ENCODE data around the gene SHC4. TPM values are rescaled to one million over a fixed set of nuclear protein-coding genes. Genes with fewer than 3 reads are reported as not detected.
"Not testable (repeated sequence)": the region's sequence is repeated elsewhere in the genome, so short reads cannot be mapped to it uniquely, and the experiment has no call there.

The SHC4 gene
- polyA plus RNA-seq, 1 donor (not counting 4 experiments of a cell fraction or from before 2014, with no cell fraction given): 0.94 TPM

- Histone ChIP-seq H2AFZ (ENCODE audit: control insufficient read depth, low read length) (no peak overlapping the region), H3K27me3 (ENCODE audit: control insufficient read depth, extremely low read depth, insufficient read depth, low read length) (no peaks in the 10 kb centered on the region), H3K9me3 (ENCODE audit: control insufficient read depth, low read depth, low read length) (no peaks in the 10 kb centered on the region), H3K36me3 (ENCODE audit: control insufficient read depth in 2 of 2, extremely low read depth in 1 of 2, insufficient read depth in 2 of 2, low read length in 2 of 2) (no peaks in the 10 kb centered on the region), H3K4me3 (ENCODE audit: control insufficient read depth in 2 of 3, extremely low read depth in 1 of 3, insufficient read depth in 2 of 3, low read depth in 1 of 3, low read length in 3 of 3) (no peak overlapping the region), H3K4me1 (ENCODE audit: control insufficient read depth, extremely low read depth, insufficient read depth, low read length) (peaks cover 8% of the 10 kb centered on the region), H3K27ac (ENCODE audit: control insufficient read depth, insufficient read depth, low read length) (no peak overlapping the region), H3K9me1 (ENCODE audit: control insufficient read depth, extremely low read depth, insufficient read depth, low read length) (no peaks in the 10 kb centered on the region), H3K9ac (ENCODE audit: control insufficient read depth, extremely low read depth, insufficient read depth, low read length) (no peak overlapping the region), H3K4me2 (ENCODE audit: control insufficient read depth, extremely low read depth, insufficient read depth, low read depth, low read length) (no peak overlapping the region), H4K20me1 (ENCODE audit: control insufficient read depth, extremely low read depth, insufficient read depth, low read length) (no peaks in the 10 kb centered on the region), H3K79me2 (ENCODE audit: control insufficient read depth, insufficient read depth, low read length) (no peaks in the 10 kb centered on the region)
- TF ChIP-seq EZH2 (IDR thresholded peaks at IDR 0.05; ENCODE audit: low read length) (no peak), CTCF (optimal IDR thresholded peaks at IDR 0.05 in 1 of 3, IDR thresholded peaks at IDR 0.05 in 1 of 3, conservative IDR thresholded peaks at IDR 0.05 in 1 of 3; ENCODE audit: extremely low read depth in 1 of 3, insufficient read depth in 2 of 3, low read length in 3 of 3) (no peak)
- FAIRE-seq: no peak
- no peak for DNase-seq (ENCODE audit: low read depth, low spot score)
- dilution Hi-C loops (cut with MboI; ENCODE audit: extremely low pct_ligation_motif_present, low sequenced_read_pairs): no loop called here
These were observed 9.2 kb upstream of the SHC4 start for GRCh38 chr15:48972750-48973503.

DNA sequence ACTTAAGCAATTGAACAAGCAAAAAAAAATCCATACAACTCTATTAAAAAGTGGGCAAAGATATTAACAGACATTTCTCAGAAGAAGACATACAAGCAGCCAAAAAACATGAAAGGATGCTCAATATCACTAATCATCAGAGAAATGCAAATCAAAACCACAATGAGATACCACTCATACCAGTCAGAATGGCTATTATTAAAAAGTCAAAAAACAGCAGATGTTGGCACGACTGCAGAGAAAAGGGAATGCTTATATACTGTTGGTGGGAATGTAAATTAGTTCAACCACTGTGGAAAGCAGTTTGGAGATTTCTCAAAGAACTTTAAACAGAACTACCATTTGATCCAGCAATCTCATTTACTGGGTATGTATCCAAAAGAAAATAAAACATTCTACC is 7.2 kb upstream of the SHC4 start:
- not testable (repeated sequence) for H2AFZ ChIP-seq (ENCODE audit: control insufficient read depth, low read length); H3K27me3 ChIP-seq (ENCODE audit: control insufficient read depth, extremely low read depth, insufficient read depth, low read length)

DNA sequence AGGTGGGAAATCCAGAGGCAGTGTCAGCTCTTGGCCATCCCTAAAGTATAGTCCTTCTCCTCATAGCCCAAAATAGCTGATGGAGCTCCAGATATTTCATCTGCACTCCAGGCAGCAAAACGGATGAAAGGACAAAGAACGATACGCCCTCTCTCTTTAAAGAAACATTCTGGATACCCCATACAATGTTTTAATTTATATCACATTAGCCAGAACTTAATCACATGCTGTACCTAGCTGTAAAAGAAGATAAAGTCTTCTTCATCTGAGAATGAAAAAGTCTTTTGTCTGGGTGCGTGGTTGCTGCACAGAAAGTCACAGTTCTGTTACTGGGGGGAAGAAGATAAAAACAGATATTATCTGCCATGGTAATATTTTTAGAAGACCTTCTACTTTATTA is 4.3 kb upstream of the SHC4 start:
- FAIRE-seq (no peak), DNase-seq (ENCODE audit: low read depth, low spot score) (no peak)
- dilution Hi-C loops (cut with MboI; ENCODE audit: extremely low pct_ligation_motif_present, low sequenced_read_pairs): no loop called here
- no peaks in the 10 kb centered on the region for H3K27me3 ChIP-seq (ENCODE audit: control insufficient read depth, extremely low read depth, insufficient read depth, low read length)
- no peak overlapping the region for H3K4me3 ChIP-seq (ENCODE audit: control insufficient read depth in 2 of 3, extremely low read depth in 1 of 3, insufficient read depth in 2 of 3, low read depth in 1 of 3, low read length in 3 of 3)
- H3K4me2 ChIP-seq (ENCODE audit: control insufficient read depth, extremely low read depth, insufficient read depth, low read depth, low read length): no peak overlapping the region
- H3K36me3 ChIP-seq (ENCODE audit: control insufficient read depth in 2 of 2, extremely low read depth in 1 of 2, insufficient read depth in 2 of 2, low read length in 2 of 2): no peaks in the 10 kb centered on the region
- H2AFZ ChIP-seq (ENCODE audit: control insufficient read depth, low read length): no peak overlapping the region
- H3K27ac ChIP-seq (ENCODE audit: control insufficient read depth, insufficient read depth, low read length): no peak overlapping the region
- no peaks in the 10 kb centered on the region for H3K79me2 ChIP-seq (ENCODE audit: control insufficient read depth, insufficient read depth, low read length)
- no peaks in the 10 kb centered on the region for H4K20me1 ChIP-seq (ENCODE audit: control insufficient read depth, extremely low read depth, insufficient read depth, low read length)
- H3K9me1 ChIP-seq (ENCODE audit: control insufficient read depth, extremely low read depth, insufficient read depth, low read length): no peaks in the 10 kb centered on the region
- H3K9me3 ChIP-seq (ENCODE audit: control insufficient read depth, low read depth, low read length): no peaks in the 10 kb centered on the region
- TF ChIP-seq CTCF (optimal IDR thresholded peaks at IDR 0.05 in 1 of 3, IDR thresholded peaks at IDR 0.05 in 1 of 3, conservative IDR thresholded peaks at IDR 0.05 in 1 of 3; ENCODE audit: extremely low read depth in 1 of 3, insufficient read depth in 2 of 3, low read length in 3 of 3) (no peak), EZH2 (IDR thresholded peaks at IDR 0.05; ENCODE audit: low read length) (no peak)
- peaks cover 32% of the 10 kb centered on the region for H3K4me1 ChIP-seq (ENCODE audit: control insufficient read depth, extremely low read depth, insufficient read depth, low read length)
- H3K9ac ChIP-seq (ENCODE audit: control insufficient read depth, extremely low read depth, insufficient read depth, low read length): no peak overlapping the region

More for the DNA sequence above, 7.2 kb upstream of the SHC4 start:
- H3K36me3 ChIP-seq (ENCODE audit: control insufficient read depth in 2 of 2, extremely low read depth in 1 of 2, insufficient read depth in 2 of 2, low read length in 2 of 2); H3K4me3 ChIP-seq (ENCODE audit: control insufficient read depth in 2 of 3, extremely low read depth in 1 of 3, insufficient read depth in 2 of 3, low read depth in 1 of 3, low read length in 3 of 3); DNase-seq (ENCODE audit: low read depth, low spot score); H3K79me2 ChIP-seq (ENCODE audit: control insufficient read depth, insufficient read depth, low read length); H3K9ac ChIP-seq (ENCODE audit: control insufficient read depth, extremely low read depth, insufficient read depth, low read length); H3K27ac ChIP-seq (ENCODE audit: control insufficient read depth, insufficient read depth, low read length); FAIRE-seq; H4K20me1 ChIP-seq (ENCODE audit: control insufficient read depth, extremely low read depth, insufficient read depth, low read length); H3K9me3 ChIP-seq (ENCODE audit: control insufficient read depth, low read depth, low read length); H3K4me2 ChIP-seq (ENCODE audit: control insufficient read depth, extremely low read depth, insufficient read depth, low read depth, low read length); dilution Hi-C loops (cut with MboI; ENCODE audit: extremely low pct_ligation_motif_present, low sequenced_read_pairs); H3K9me1 ChIP-seq (ENCODE audit: control insufficient read depth, extremely low read depth, insufficient read depth, low read length): not testable (repeated sequence)
- H3K4me1 ChIP-seq (ENCODE audit: control insufficient read depth, extremely low read depth, insufficient read depth, low read length): peaks cover 19% of the 10 kb centered on the region
